ENCODE results near the gene MRPL20.

Gene MRPL20

GRCh38 chr1:1435106-1435903, 28.2 kb upstream of the MRPL20 start, which contains the start of gene VWA1:
Gene VWA1 (plus strand): TSS chr1:1435690. CDS start chr1:1435749, 59 bp downstream.
- Histone ChIP-seq H3K4me3 (ENCODE audit: low read length) (peak within 1 kb of the TSS; percentile 67), H3K4me1 (ENCODE audit: control insufficient read depth, low read depth, low read length) (peaks cover 45% of the 10 kb centered on the region), H3K9ac (ENCODE audit: low read length) (peak within 1 kb of the TSS; percentile 28)

GRCh38 chr1:1434824-1435105, 27.7 kb upstream of the MRPL20 start:
- no peak overlapping the region for H3K27ac ChIP-seq (ENCODE audit: low read length)
- H3K9ac ChIP-seq (ENCODE audit: low read length) = peak overlapping the region; percentile 6
- peaks cover 10% of the 10 kb centered on the region for H3K27me3 ChIP-seq (ENCODE audit: control insufficient read depth, insufficient read depth, low read length)
- H3K9me3 ChIP-seq (ENCODE audit: control insufficient read depth, low read depth, low read length) = no peaks in the 10 kb centered on the region
- peak overlapping the region; percentile 60 for H3K4me3 ChIP-seq (ENCODE audit: low read length)
- peaks cover 48% of the 10 kb centered on the region for H3K4me1 ChIP-seq (ENCODE audit: control insufficient read depth, low read depth, low read length)
- H3K36me3 ChIP-seq (ENCODE audit: control insufficient read depth, low read depth, low read length) = no peaks in the 10 kb centered on the region

More at GRCh38 chr1:1435106-1435903, 28.2 kb upstream of the MRPL20 start, which contains the start of gene VWA1:
- peaks cover 10% of the 10 kb centered on the region for H3K27me3 ChIP-seq (ENCODE audit: control insufficient read depth, insufficient read depth, low read length)
- H3K27ac ChIP-seq (ENCODE audit: low read length) = no peak within 1 kb of the TSS
- H3K9me3 ChIP-seq (ENCODE audit: control insufficient read depth, low read depth, low read length) = no peaks in the 10 kb centered on the region
- H3K36me3 ChIP-seq (ENCODE audit: control insufficient read depth, low read depth, low read length) = no peaks in the 10 kb centered on the region

GRCh38 chr1:1434131-1434823, 27.2 kb upstream of the MRPL20 start:
- Histone ChIP-seq H3K36me3 (ENCODE audit: control insufficient read depth, low read depth, low read length) (no peaks in the 10 kb centered on the region), H3K4me3 (ENCODE audit: low read length) (peak overlapping the region; percentile 60), H3K9me3 (ENCODE audit: control insufficient read depth, low read depth, low read length) (no peaks in the 10 kb centered on the region), H3K9ac (ENCODE audit: low read length) (peak overlapping the region; percentile 18), H3K4me1 (ENCODE audit: control insufficient read depth, low read depth, low read length) (peaks cover 48% of the 10 kb centered on the region), H3K27ac (ENCODE audit: low read length) (no peak overlapping the region), H3K27me3 (ENCODE audit: control insufficient read depth, insufficient read depth, low read length) (peaks cover 10% of the 10 kb centered on the region)

DNA sequence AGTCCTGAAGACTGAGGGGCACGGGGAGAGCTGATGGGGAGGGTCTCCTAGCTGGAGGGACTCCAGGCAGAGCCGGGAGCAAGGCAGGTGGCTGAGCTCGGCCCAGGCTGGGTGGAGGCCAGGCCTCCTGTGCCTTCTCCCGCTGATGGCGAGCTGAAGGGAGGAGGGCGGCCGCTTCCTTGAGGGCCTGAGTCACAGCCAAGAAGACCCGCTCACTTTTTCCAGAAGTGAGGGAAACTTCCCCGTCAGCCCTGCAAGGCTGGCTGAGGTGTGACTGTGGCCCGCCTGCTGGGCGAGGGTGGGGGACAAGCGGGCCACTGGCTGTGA, 26.7 kb upstream of the MRPL20 start:
- peak overlapping the region; percentile 18 for H3K9ac ChIP-seq (ENCODE audit: low read length)
- peak overlapping the region; percentile 62 for H3K27ac ChIP-seq (ENCODE audit: low read length)
- H3K4me3 ChIP-seq (ENCODE audit: low read length) = peak overlapping the region; percentile 60
- no peaks in the 10 kb centered on the region for H3K9me3 ChIP-seq (ENCODE audit: control insufficient read depth, low read depth, low read length)
- H3K27me3 ChIP-seq (ENCODE audit: control insufficient read depth, insufficient read depth, low read length) = peaks cover 10% of the 10 kb centered on the region
- H3K36me3 ChIP-seq (ENCODE audit: control insufficient read depth, low read depth, low read length) = no peaks in the 10 kb centered on the region
- H3K4me1 ChIP-seq (ENCODE audit: control insufficient read depth, low read depth, low read length) = peaks cover 48% of the 10 kb centered on the region

DNA sequence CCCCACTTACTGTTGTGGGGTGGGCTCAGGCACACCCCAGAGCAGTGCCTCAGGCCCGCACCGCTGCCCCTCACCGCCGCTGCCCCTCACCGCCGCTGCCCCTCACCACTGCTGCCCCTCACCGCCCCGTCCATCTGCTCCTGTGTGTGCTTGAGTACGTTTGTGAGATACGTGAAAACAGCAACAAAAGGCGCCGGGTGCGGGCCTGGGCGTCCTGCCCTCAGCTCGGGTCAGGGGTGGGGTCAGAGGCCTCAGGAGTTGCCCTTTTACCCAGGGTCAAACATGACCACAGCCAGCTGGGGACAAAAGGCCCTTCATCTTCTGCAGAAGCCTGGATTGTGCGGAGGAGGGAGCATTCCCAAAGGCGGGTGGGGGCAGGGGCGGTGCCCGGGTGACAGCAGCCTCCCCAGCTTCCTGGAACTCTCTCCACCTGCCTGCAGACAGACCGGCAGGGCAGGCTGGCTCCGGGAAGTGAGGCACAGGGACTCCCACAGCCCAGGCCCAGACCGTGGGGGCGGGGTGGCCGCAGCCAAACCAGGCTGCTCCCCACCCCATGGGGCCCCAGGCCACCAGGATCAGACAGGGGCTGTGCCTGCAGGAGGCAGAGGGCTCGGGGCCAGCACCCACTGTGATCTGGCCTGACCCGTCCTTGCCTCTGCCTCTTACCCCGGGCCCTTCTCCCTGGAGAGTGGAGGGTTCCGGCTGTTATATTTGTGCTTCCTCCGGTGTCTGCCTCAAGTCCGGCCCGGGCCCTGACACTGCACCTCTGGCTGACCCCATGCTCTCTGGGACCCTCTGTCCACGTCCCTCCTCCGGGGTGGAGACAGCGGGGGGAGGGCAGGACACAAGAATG, 26.1 kb upstream of the MRPL20 start:
- peaks cover 10% of the 10 kb centered on the region for H3K27me3 ChIP-seq (ENCODE audit: control insufficient read depth, insufficient read depth, low read length)
- peak overlapping the region; percentile 18 for H3K9ac ChIP-seq (ENCODE audit: low read length)
- H3K4me1 ChIP-seq (ENCODE audit: control insufficient read depth, low read depth, low read length) = peaks cover 48% of the 10 kb centered on the region
- no peaks in the 10 kb centered on the region for H3K36me3 ChIP-seq (ENCODE audit: control insufficient read depth, low read depth, low read length)
- peak overlapping the region; percentile 60 for H3K4me3 ChIP-seq (ENCODE audit: low read length)
- peak overlapping the region; percentile 62 for H3K27ac ChIP-seq (ENCODE audit: low read length)
- no peaks in the 10 kb centered on the region for H3K9me3 ChIP-seq (ENCODE audit: control insufficient read depth, low read depth, low read length)

DNA sequence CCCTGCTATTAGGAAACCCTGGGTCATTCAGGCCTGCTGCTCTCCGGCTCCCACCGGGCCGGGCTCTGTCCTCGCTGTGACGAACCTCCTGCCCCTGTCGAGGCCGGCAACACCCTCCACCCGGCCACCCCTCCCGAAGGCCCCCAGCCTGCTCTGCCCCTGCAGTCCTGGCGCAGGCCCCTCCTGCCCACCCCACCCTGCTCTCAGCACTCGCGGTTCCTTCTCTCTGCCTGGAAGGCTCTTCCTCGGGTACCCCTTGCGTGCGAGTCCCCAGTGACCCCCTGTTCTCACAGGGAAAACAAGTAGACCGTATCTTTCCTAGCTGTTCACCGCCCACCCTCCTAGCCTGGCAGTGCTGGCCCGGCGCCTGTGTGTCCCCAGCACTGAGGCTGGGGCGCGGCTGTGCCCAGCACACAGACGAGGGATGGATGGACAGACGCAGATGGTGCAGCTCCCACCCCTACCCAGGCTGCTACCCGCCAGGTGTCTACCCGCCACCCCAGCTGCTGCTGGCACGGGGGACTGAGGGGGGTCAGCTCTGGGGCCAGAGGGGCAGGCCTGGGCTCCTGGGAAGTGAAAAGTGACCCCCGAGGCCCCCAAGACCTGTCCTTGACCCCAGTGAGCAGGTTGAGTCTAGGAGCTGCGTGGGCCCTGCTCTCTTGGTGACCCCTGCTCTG, 25.3 kb upstream of the MRPL20 start:
- peaks cover 48% of the 10 kb centered on the region for H3K4me1 ChIP-seq (ENCODE audit: control insufficient read depth, low read depth, low read length)
- no peak overlapping the region for H3K27ac ChIP-seq (ENCODE audit: low read length)
- peaks cover 10% of the 10 kb centered on the region for H3K27me3 ChIP-seq (ENCODE audit: control insufficient read depth, insufficient read depth, low read length)
- no peaks in the 10 kb centered on the region for H3K9me3 ChIP-seq (ENCODE audit: control insufficient read depth, low read depth, low read length)
- no peak overlapping the region for H3K9ac ChIP-seq (ENCODE audit: low read length)
- no peaks in the 10 kb centered on the region for H3K36me3 ChIP-seq (ENCODE audit: control insufficient read depth, low read depth, low read length)
- H3K4me3 ChIP-seq (ENCODE audit: low read length) = no peak overlapping the region

- no peak overlapping the region for H3K9ac ChIP-seq (ENCODE audit: low read length)
- no peaks in the 10 kb centered on the region for H3K9me3 ChIP-seq (ENCODE audit: control insufficient read depth, low read depth, low read length)
- no peak overlapping the region for H3K27ac ChIP-seq (ENCODE audit: low read length)
- no peaks in the 10 kb centered on the region for H3K36me3 ChIP-seq (ENCODE audit: control insufficient read depth, low read depth, low read length)
- peaks cover 10% of the 10 kb centered on the region for H3K27me3 ChIP-seq (ENCODE audit: control insufficient read depth, insufficient read depth, low read length)
- peaks cover 48% of the 10 kb centered on the region for H3K4me1 ChIP-seq (ENCODE audit: control insufficient read depth, low read depth, low read length)
- H3K4me3 ChIP-seq (ENCODE audit: low read length) = no peak overlapping the region
Measured at GRCh38 chr1:1431845-1432273, 24.8 kb upstream of the MRPL20 start.

GRCh38 chr1:1430992-1431844, 24.1 kb upstream of the MRPL20 start:
- Histone ChIP-seq H3K4me3 (ENCODE audit: low read length) (no peak overlapping the region), H3K4me1 (ENCODE audit: control insufficient read depth, low read depth, low read length) (peaks cover 48% of the 10 kb centered on the region), H3K9ac (ENCODE audit: low read length) (no peak overlapping the region), H3K9me3 (ENCODE audit: control insufficient read depth, low read depth, low read length) (no peaks in the 10 kb centered on the region), H3K27me3 (ENCODE audit: control insufficient read depth, insufficient read depth, low read length) (peaks cover 3% of the 10 kb centered on the region), H3K36me3 (ENCODE audit: control insufficient read depth, low read depth, low read length) (no peaks in the 10 kb centered on the region), H3K27ac (ENCODE audit: low read length) (no peak overlapping the region)

GRCh38 chr1:1430114-1430982, 23.3 kb upstream of the MRPL20 start:
- Histone ChIP-seq H3K4me3 (ENCODE audit: low read length) (no peak overlapping the region), H3K27me3 (ENCODE audit: control insufficient read depth, insufficient read depth, low read length) (no peaks in the 10 kb centered on the region), H3K9ac (ENCODE audit: low read length) (no peak overlapping the region), H3K36me3 (ENCODE audit: control insufficient read depth, low read depth, low read length) (no peaks in the 10 kb centered on the region), H3K9me3 (ENCODE audit: control insufficient read depth, low read depth, low read length) (no peaks in the 10 kb centered on the region), H3K4me1 (ENCODE audit: control insufficient read depth, low read depth, low read length) (peaks cover 53% of the 10 kb centered on the region), H3K27ac (ENCODE audit: low read length) (no peak overlapping the region)

DNA sequence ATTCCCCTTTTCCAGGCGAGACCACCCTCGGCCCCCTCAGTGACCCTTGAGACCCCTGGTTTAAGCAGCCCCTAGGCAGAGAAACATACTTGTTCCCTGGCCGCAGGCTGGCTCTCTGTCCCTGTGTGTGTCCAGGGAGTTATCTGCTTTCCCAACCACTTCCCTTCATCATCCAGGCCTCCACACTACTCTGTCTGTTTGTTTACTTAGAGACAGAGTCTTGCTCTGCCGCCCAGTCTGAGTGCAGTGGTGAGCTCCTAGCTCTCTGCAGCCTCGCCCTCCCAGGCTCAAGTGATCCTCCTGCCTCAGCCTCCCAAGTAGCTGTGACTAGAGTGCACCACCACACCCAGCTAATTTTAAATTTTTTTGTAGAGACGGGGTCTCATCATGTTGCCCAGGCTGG, 22.6 kb upstream of the MRPL20 start:
- Histone ChIP-seq H3K27ac (ENCODE audit: low read length) (no peak overlapping the region), H3K36me3 (ENCODE audit: control insufficient read depth, low read depth, low read length) (no peaks in the 10 kb centered on the region), H3K9me3 (ENCODE audit: control insufficient read depth, low read depth, low read length) (no peaks in the 10 kb centered on the region), H3K9ac (ENCODE audit: low read length) (no peak overlapping the region), H3K4me3 (ENCODE audit: low read length) (no peak overlapping the region), H3K27me3 (ENCODE audit: control insufficient read depth, insufficient read depth, low read length) (no peaks in the 10 kb centered on the region), H3K4me1 (ENCODE audit: control insufficient read depth, low read depth, low read length) (peaks cover 51% of the 10 kb centered on the region)
